GM13976 (cell line): Measurements from ENCODE around the gene MXD1.

Experiments used
- DNase-seq: peaks from one replicate; pipeline ENCODE4 v3.0.0; 2012; ENCODE audit warnings: low spot score
- CTCF ChIP-seq: IDR thresholded peaks from 2 replicates; pipeline ENCODE4 v1.5.1; 2012; ENCODE audit warnings: borderline replicate concordance, mild to moderate bottlenecking; ENCODE audit not compliant: insufficient read depth; ENCODE audit errors: extremely low read depth, missing control alignments, control extremely low read depth
- in situ Hi-C: fragments of 300-500 bp; cut with MboI; formaldehyde crosslinking; loops from one replicate; pipeline ENCODE4 v1.12.0; 2022; ENCODE audit warnings: low sequenced_read_pairs, mixed read lengths, inconsistent platforms; ENCODE audit not compliant: unreplicated experiment

MXD1 gene

GRCh38 chr2:69985216-69985615, 70.3 kb downstream of the MXD1 start:
- in situ Hi-C loops, result no loop called here
- no peak for TF ChIP-seq CTCF
- DNase-seq, result no peak

- TF ChIP-seq CTCF, result no peak
- in situ Hi-C loops, result no loop called here
- no peak for DNase-seq
These were observed 70.8 kb downstream of the MXD1 start for GRCh38 chr2:69985688-69986087.

GRCh38 chr2:69986691-69987090, 71.8 kb downstream of the MXD1 start:
- DNase-seq, result no peak
- TF ChIP-seq CTCF, result no peak
- in situ Hi-C loops, result no loop called here

GRCh38 chr2:69988086-69988635, 73.3 kb downstream of the MXD1 start:
- in situ Hi-C loops, result no loop called here
- no peak for DNase-seq
- TF ChIP-seq CTCF, result no peak

- DNase-seq, result no peak
- in situ Hi-C loops, result no loop called here
- TF ChIP-seq CTCF, result no peak
These were observed 74.1 kb downstream of the MXD1 start for GRCh38 chr2:69989009-69989408.

GRCh38 chr2:69989441-69990105, 74.7 kb downstream of the MXD1 start:
- no peak for DNase-seq
- in situ Hi-C loops, result no loop called here
- TF ChIP-seq CTCF, result no peak
